Endothelial cell of umbilical vein (primary cell): ENCODE results near the gene DENND5A. TPM values are rescaled to one million over a fixed set of nuclear protein-coding genes. Genes with fewer than 3 reads are reported as not detected.

Experiments used
- BruUV-seq: library from RNA; stranded (reverse); fragments of 400-500 nt; replicated peaks from 2 replicates; lab custom pipeline; 2021; lab: Mats Ljungman, UMichigan
- CTCF ChIA-PET: fragments of 300-600, 350-600 bp; sonication (Branson Sonifier 250); formaldehyde crosslinking; loops from one replicate; lab custom pipeline; 2021; ENCODE audit warnings: antibody characterized with exemption, inconsistent platforms; lab: Charles Lee
- POLR2A ChIA-PET: fragments of 300-600, 350-600 bp; sonication (Branson Sonifier 250); formaldehyde crosslinking; loops from one replicate; lab custom pipeline; 2021; ENCODE audit warnings: antibody characterized with exemption, inconsistent platforms; lab: Charles Lee
- DNase-seq: peaks from one replicate; pipeline ENCODE4 v3.0.0-alpha.2; 2011; ENCODE audit warnings: low read depth, low spot score
- FAIRE-seq: peaks from 2 replicates; lab custom pipeline; 2011; peaks lifted over from hg19 to GRCh38; lab: Jason Lieb, UNC
- H2AFZ ChIP-seq: 2 replicates; pipeline ENCODE4 v1.6.0; 2012; ENCODE audit warnings: low read depth, low read length, control low read depth, inconsistent platforms
- H3K27ac ChIP-seq: 2 replicates; pipeline ENCODE4 v1.5.1; 2011; ENCODE audit warnings: low read depth, mild to moderate bottlenecking, control low read depth, low read length, moderate library complexity; ENCODE audit not compliant: insufficient read depth
- H3K27me3 ChIP-seq, 2 experiments: 2 replicates each; pipeline versions ENCODE4 v1.6.0 to v1.6.1; 2011; ENCODE audit warnings: low read length in 2 of 2, mixed read lengths in 1 of 2; ENCODE audit not compliant: control insufficient read depth in 2 of 2, insufficient read depth in 2 of 2
- H3K36me3 ChIP-seq, 2 experiments: 2 replicates in 1 of 2; 3 replicates in 1 of 2; pipeline ENCODE4 v1.5.1; 2011; ENCODE audit warnings: low read length in 2 of 2, mild to moderate bottlenecking in 1 of 2, moderate library complexity in 1 of 2; ENCODE audit not compliant: control insufficient read depth in 2 of 2, insufficient read depth in 2 of 2; ENCODE audit errors: extremely low read depth in 1 of 2
- H3K4me1 ChIP-seq: 3 replicates; pipeline ENCODE4 v1.5.1; 2011; ENCODE audit warnings: mild to moderate bottlenecking, low read length; ENCODE audit not compliant: control insufficient read depth, insufficient read depth; ENCODE audit errors: extremely low read depth
- H3K4me2 ChIP-seq: 2 replicates; pipeline ENCODE4 v1.6.1; 2011; ENCODE audit warnings: low read length, control low read depth, mixed read lengths; ENCODE audit not compliant: insufficient read depth
- H3K4me3 ChIP-seq, 3 experiments: fragments of 200-600 bp in 1 of 3; sonication (generic), shearing (Covaris generic) in 1 of 3; replicated peaks in 1 of 3; 2 replicates each; pipeline ENCODE4 v1.5.1; 2011 to 2016; ENCODE audit warnings: control low read depth in 3 of 3, low read length in 3 of 3, mild to moderate bottlenecking in 2 of 3, inconsistent platforms in 1 of 3, low read depth in 1 of 3, moderate library complexity in 1 of 3; ENCODE audit not compliant: insufficient read depth in 1 of 3
- H3K79me2 ChIP-seq: 2 replicates; pipeline ENCODE4 v1.6.0; 2012; ENCODE audit warnings: low read length, inconsistent platforms; ENCODE audit not compliant: control insufficient read depth, insufficient read depth
- H3K9ac ChIP-seq: replicated peaks from 2 replicates; pipeline ENCODE3; 2011; ENCODE audit warnings: low read length, control low read depth; ENCODE audit not compliant: insufficient read depth; ENCODE audit errors: extremely low read depth
- H3K9me1 ChIP-seq: replicated peaks from 3 replicates; pipeline ENCODE4 v1.6.0; 2011; ENCODE audit warnings: mild to moderate bottlenecking, low read length; ENCODE audit not compliant: control insufficient read depth, insufficient read depth; ENCODE audit errors: extremely low read depth
- H3K9me3 ChIP-seq: replicated peaks from 2 replicates; pipeline ENCODE4 v1.5.1; 2012; ENCODE audit warnings: low read length, inconsistent platforms; ENCODE audit not compliant: control insufficient read depth, insufficient read depth
- H4K20me1 ChIP-seq: replicated peaks from 2 replicates; pipeline ENCODE3; 2011; ENCODE audit warnings: mild to moderate bottlenecking, low read length; ENCODE audit not compliant: control insufficient read depth, insufficient read depth; ENCODE audit errors: extremely low read depth
- EZH2 ChIP-seq: IDR thresholded peaks from 2 replicates; pipeline ENCODE4 v1.6.1; 2012; ENCODE audit warnings: borderline replicate concordance, low read depth, mild to moderate bottlenecking, moderate library complexity, low read length, inconsistent platforms; ENCODE audit not compliant: severe bottlenecking
- FOS ChIP-seq: IDR thresholded peaks from 2 replicates; pipeline ENCODE4 v1.6.1; 2011; ENCODE audit warnings: mild to moderate bottlenecking, low read length, moderate library complexity, borderline replicate concordance; ENCODE audit not compliant: insufficient read depth
- GATA2 ChIP-seq: IDR thresholded peaks from 2 replicates; pipeline ENCODE4 v1.7.0; 2011; ENCODE audit warnings: low read depth, mild to moderate bottlenecking, moderate library complexity, mixed read lengths, low read length; ENCODE audit not compliant: insufficient read length, insufficient read depth
- JUN ChIP-seq: IDR thresholded peaks from 2 replicates; pipeline ENCODE4 v1.6.1; 2011; ENCODE audit warnings: borderline replicate concordance, low read depth; ENCODE audit not compliant: insufficient read length, insufficient read depth
- MAX ChIP-seq: IDR thresholded peaks from 2 replicates; pipeline ENCODE4 v1.6.1; 2011; ENCODE audit not compliant: insufficient read depth, insufficient read length
- MYC ChIP-seq: IDR thresholded peaks from one replicate; pipeline ENCODE4 v1.6.1; 2011; ENCODE audit warnings: mild to moderate bottlenecking, low read depth, low read length
- POLR2AphosphoS5 ChIP-seq: IDR thresholded peaks from 2 replicates; pipeline ENCODE4 v1.6.1; 2012; ENCODE audit warnings: low read depth, mild to moderate bottlenecking, control low read depth, low read length, moderate library complexity; ENCODE audit not compliant: insufficient read depth
- dilution Hi-C: fragments of 300-500 bp; cut with MboI; formaldehyde crosslinking; loops from one replicate; pipeline ENCODE4 v1.15.0; 2019; ENCODE audit warnings: low sequenced_read_pairs; ENCODE audit not compliant: extremely low pct_ligation_motif_present
- intact Hi-C: fragments of 100-400 bp; cut with micrococcal nuclease; formaldehyde crosslinking; loops from one replicate; pipeline ENCODE4 v1.10.0; 2022
- polyA plus RNA-seq, 4 experiments: library from polyadenylated mRNA; depleted of rRNA in 3 of 4; stranded (reverse) in 3 of 4; unstranded in 1 of 4; fragments of >200 nt; gene quantifications; 2 replicates each; pipeline versions ENCODE4 v1.2.1 to v1.2.3, GENCODE V29; 2011 to 2012; ENCODE audit warnings: missing spikeins in 1 of 4
- total RNA-seq: library from RNA; stranded (reverse); gene quantifications from 2 replicates; pipeline ENCODE4 v1.2.3, GENCODE V29; 2021
- TF ChIP-seq, protein P1 (sequence below), 2 donors: IDR thresholded peaks; 1 replicate in 1 of 2; 2 replicates in 1 of 2; pipeline ENCODE4 v1.5.1; 2011; ENCODE audit warnings: low read length in 2 of 2, mild to moderate bottlenecking in 2 of 2, moderate library complexity in 2 of 2, control low read depth in 1 of 2, inconsistent platforms in 1 of 2, low read depth in 1 of 2; ENCODE audit not compliant: insufficient read depth in 1 of 2; ENCODE audit errors: extremely low read depth in 1 of 2

Gene DENND5A
- total and polyA plus RNA-seq, 2 donors (not counting 3 experiments of a cell fraction or from before 2014, with no cell fraction given) = 116 to 220 TPM

DNA sequence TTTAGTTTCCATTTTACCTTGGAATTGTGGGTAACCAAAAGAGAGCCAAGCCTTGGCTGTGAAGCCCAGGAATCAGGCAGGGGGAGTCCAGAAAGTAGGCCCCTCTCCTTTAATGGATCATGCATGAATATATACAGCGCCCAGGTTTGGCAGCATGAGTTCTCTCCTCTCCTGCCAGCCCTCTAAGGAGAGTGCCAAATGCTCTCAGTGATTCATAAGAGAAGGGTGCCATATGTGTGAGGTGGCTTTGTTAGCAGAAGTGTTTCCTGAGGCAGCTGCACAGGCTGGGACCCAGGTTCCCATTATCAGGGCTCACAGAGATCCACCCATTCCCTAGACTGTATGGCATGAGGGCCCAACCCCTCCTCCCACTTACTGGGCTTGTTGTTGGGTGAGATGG lies 121.4 kb downstream of the DENND5A start:
- ChIA-PET POLR2A (no interaction called here), CTCF (interaction anchor here (1.3 kb wide), 1 partner anchor 230 kb away, joined by 3 read pairs; no protein-coding TSS in a partner anchor)
- FAIRE-seq (no peak), DNase-seq (no peak)
- Histone ChIP-seq H3K9ac (no peak overlapping the region), H3K4me3 (no peak overlapping the region), H2AFZ (no peak overlapping the region), H3K9me1 (no peaks in the 10 kb centered on the region), H3K79me2 (no peaks in the 10 kb centered on the region), H4K20me1 (no peaks in the 10 kb centered on the region), H3K4me2 (no peak overlapping the region), H3K27me3 (no peaks in the 10 kb centered on the region), H3K27ac (no peak overlapping the region), H3K36me3 (peaks cover 22 to 42% of the 10 kb centered on the region in 2 experiments), H3K9me3 (no peaks in the 10 kb centered on the region), H3K4me1 (peaks cover 23% of the 10 kb centered on the region)
- intact Hi-C loops = no loop called here
- no TSS peak for BruUV-seq
- TF ChIP-seq MYC (no peak), JUN (no peak), GATA2 (no peak), MAX (no peak)
- TF ChIP-seq, protein P1, sequence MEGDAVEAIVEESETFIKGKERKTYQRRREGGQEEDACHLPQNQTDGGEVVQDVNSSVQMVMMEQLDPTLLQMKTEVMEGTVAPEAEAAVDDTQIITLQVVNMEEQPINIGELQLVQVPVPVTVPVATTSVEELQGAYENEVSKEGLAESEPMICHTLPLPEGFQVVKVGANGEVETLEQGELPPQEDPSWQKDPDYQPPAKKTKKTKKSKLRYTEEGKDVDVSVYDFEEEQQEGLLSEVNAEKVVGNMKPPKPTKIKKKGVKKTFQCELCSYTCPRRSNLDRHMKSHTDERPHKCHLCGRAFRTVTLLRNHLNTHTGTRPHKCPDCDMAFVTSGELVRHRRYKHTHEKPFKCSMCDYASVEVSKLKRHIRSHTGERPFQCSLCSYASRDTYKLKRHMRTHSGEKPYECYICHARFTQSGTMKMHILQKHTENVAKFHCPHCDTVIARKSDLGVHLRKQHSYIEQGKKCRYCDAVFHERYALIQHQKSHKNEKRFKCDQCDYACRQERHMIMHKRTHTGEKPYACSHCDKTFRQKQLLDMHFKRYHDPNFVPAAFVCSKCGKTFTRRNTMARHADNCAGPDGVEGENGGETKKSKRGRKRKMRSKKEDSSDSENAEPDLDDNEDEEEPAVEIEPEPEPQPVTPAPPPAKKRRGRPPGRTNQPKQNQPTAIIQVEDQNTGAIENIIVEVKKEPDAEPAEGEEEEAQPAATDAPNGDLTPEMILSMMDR (IDR thresholded peaks at IDR 0.05; ENCODE audit: extremely low read depth in 1 of 2, insufficient read depth in 1 of 2, low read depth in 1 of 2, low read length in 2 of 2) = no peak
- dilution Hi-C loops = no loop called here

DNA sequence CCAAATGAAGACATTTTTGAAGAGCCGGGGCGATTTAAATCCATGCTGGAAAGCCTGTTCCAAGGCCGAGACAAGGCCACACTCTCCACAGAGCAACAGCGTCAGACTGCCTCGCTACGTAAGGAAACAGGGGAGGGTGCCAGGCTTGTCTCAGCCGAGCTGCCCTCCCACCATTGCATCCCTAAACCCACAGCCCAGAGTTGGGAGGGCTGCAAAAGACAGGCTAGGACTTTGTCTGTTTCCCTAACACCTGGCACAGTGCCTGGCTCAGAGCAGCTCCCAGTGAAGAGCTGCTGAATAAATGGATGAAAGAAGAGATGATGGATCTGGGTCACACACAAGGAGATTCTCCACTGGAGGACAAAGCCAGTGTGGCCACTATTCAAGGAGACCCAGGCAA lies 122.4 kb downstream of the DENND5A start:
- CTCF ChIA-PET = interaction anchor here (0.6 to 1.3 kb wide), 2 partner anchors 145 to 229 kb away, joined by 3 read pairs; no protein-coding TSS in a partner anchor
- Histone ChIP-seq H3K4me1 (peaks cover 33% of the 10 kb centered on the region), H3K9ac (no peak overlapping the region), H3K9me3 (no peaks in the 10 kb centered on the region), H3K36me3 (peaks cover 22 to 39% of the 10 kb centered on the region in 2 experiments), H4K20me1 (no peaks in the 10 kb centered on the region), H3K79me2 (no peaks in the 10 kb centered on the region), H3K4me2 (no peak overlapping the region), H3K9me1 (no peaks in the 10 kb centered on the region), H2AFZ (no peak overlapping the region), H3K4me3 (no peak overlapping the region), H3K27me3 (no peaks in the 10 kb centered on the region), H3K27ac (no peak overlapping the region)
- POLR2A ChIA-PET = no interaction called here
- dilution Hi-C loops (no loop called here), intact Hi-C loops (no loop called here)
- BruUV-seq = no TSS peak
- DNase-seq (no peak), FAIRE-seq (no peak)
- TF ChIP-seq MAX (no peak), GATA2 (no peak), JUN (no peak), EZH2 (no peak), MYC (no peak), POLR2AphosphoS5 (no peak), FOS (no peak)
- TF ChIP-seq, protein P1 (IDR thresholded peaks at IDR 0.05; ENCODE audit: extremely low read depth in 1 of 2, insufficient read depth in 1 of 2, low read depth in 1 of 2, low read length in 2 of 2) = no peak
